Stimulated activated naive CD8-positive, alpha-beta T cell treated with anti-CD3 and anti-CD28 coated beads, Interleukin-15, Interleukin-2, amounts not matched to agents 100 U/mL and 50 U/mL, for 24 hours (primary cell): ENCODE data around the gene FRMD3.
A peak's percentile ranks its signal among the peaks of the same experiment; 100 is the strongest.

Experiments
- ATAC-seq: fragments of 150-1000 bp; cut with Tn5 transposase; one replicate; pipeline ENCODE4 v1.10.0; 2021
- DNase-seq: peaks from one replicate; pipeline ENCODE4 v3.0.0; 2021

FRMD3 gene

GRCh38 chr9:83538172-83538889 lies at the start of gene FRMD3:
FRMD3 (minus strand) TSS chr9:83538401; CDS start chr9:83538231, 170 bp downstream.
- peak; percentile 33 for DNase-seq

GRCh38 chr9:83584995-83585394 lies 46.8 kb upstream of the FRMD3 start:
- ATAC-seq (no peak), DNase-seq (no peak)

More at GRCh38 chr9:83538172-83538889, at the start of gene FRMD3:
- ATAC-seq, result peak; percentile 53

DNA sequence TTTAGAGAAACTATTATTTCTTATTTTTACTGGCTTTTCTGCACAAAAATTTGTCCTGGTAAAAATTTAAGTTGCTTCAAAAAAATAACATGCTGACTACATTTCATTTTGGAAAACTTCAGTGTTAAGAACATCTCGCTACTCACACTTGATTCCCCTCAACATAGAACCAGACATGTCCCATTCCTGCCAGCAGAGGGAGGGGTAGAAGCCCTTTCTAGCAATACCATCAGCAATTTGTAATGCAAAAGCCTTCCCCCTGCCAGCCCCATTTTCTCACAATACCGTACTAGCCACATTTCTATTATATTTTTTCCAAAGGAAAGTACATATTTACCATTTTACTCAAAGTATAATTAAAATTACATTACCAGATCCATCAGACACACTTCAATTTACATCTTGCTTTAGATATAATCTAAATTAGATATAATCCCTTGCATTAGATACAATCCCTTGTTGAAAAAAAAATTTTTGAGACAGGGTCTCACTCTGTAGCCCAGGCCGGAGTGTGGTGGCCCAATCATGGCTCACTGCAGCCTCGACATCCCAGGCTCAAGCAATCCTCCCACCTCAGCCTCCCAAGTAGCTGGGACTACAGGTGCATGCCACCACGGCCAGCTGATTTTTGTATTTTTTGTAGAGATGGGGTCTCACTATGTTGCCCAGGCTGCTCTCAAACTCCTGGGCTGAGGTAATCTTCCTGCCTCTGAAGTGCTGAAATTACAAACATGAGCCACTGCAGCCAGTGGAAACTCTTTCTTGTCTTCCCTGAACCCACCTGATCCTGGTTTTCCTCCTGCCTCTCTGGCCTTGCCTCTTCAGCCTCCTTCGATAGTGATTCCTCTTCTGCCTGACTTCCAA lies 45.2 kb upstream of the FRMD3 start:
- peak; percentile 20 for DNase-seq
- ATAC-seq, result no peak

GRCh38 chr9:83582029-83582428 lies 43.8 kb upstream of the FRMD3 start:
- DNase-seq, result no peak
- no peak for ATAC-seq

DNA sequence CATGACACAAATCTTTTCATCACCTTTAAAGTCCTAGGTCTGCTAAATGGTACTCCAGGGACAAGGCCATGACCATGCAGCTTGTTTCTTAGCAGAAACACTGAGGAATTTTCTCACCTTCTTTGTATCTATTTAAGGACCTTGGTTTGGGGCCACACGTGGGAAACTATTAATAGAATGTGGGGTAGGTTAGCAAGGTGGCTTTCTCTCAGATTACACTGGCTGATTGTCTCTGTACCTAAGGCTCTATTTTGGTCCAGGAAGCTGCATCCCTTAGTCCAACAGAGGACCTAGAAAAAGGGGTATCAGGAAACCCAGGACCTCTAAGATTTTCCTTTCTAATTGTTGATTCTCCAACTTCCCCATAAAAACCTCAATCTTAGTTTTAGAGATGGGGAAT lies 36.3 kb upstream of the FRMD3 start:
- DNase-seq (no peak), ATAC-seq (no peak)

DNA sequence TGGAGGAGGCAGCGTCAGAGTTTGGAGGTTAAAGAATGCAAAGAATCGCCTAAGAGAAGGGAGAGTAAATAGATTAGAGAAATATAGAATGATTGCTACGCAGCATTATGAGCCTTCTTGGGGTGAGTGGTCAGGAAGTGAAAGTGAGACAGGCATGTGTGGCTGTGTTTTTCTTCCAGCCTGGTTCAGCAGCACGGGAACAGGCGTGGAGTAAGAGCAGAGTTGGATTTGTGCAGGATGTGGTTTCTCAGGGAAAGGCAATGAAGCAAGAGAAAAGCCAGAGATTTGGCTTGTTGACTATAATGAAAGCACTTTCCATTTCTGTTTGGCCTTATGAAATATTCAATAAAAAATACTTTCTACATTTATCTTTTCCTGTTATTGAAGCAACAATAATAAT lies 34.3 kb upstream of the FRMD3 start:
- no peak for ATAC-seq

DNA sequence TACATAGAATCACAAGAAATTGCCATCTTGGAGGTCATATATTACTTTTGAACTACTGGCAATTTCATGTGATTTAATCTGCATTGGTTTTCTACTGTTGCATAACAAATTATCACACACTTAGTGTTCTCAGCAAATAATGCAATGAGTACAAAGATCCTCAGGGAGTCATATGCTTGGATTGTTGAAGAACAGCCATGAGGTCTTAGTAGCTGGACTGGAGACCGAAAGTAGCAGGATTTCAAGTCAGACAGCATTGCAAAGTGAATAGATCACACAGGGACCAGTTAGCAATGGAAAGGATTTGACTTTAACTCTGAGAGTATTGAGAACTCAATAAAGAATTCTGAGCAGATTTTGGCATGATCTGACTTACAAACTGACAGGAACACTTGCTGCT lies 32.2 kb upstream of the FRMD3 start:
- ATAC-seq, result no peak
- DNase-seq, result no peak

More for the DNA sequence above, 34.3 kb upstream of the FRMD3 start:
- no peak for DNase-seq

- DNase-seq (no peak), ATAC-seq (no peak)
These were observed 31.1 kb upstream of the FRMD3 start for GRCh38 chr9:83569326-83569725.

GRCh38 chr9:83563360-83563759 lies 25.2 kb upstream of the FRMD3 start:
- ATAC-seq, result no peak

GRCh38 chr9:83560169-83560826 lies 22.1 kb upstream of the FRMD3 start:
- DNase-seq (no peak), ATAC-seq (no peak)

More at GRCh38 chr9:83563360-83563759, 25.2 kb upstream of the FRMD3 start:
- no peak for DNase-seq

- DNase-seq, result no peak
These were observed 19.6 kb upstream of the FRMD3 start for GRCh38 chr9:83557771-83558170.

GRCh38 chr9:83557317-83557716 lies 19.1 kb upstream of the FRMD3 start:
- ATAC-seq, result no peak
- no peak for DNase-seq

More at GRCh38 chr9:83557771-83558170, 19.6 kb upstream of the FRMD3 start:
- ATAC-seq, result no peak

DNA sequence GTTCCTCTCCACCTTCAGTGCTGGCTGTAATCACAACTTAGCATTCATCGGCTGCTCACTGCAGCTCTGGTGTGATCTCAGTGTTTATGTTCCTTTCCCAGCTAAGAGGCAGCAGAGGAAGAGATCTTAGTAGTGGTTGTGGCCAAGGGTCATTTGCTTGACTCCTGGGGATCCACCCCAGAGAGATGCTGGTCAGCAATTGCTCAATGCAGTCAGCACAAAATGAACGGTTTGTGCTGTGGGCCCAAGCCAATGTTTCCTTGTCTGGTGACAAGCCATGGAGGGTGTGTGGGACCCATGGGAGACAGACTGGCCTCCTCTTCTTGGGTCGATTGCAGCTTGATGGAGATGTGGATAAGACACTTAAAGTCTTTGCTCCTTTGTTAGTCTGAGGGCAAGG lies 16.1 kb upstream of the FRMD3 start:
- DNase-seq (no peak), ATAC-seq (no peak)

DNA sequence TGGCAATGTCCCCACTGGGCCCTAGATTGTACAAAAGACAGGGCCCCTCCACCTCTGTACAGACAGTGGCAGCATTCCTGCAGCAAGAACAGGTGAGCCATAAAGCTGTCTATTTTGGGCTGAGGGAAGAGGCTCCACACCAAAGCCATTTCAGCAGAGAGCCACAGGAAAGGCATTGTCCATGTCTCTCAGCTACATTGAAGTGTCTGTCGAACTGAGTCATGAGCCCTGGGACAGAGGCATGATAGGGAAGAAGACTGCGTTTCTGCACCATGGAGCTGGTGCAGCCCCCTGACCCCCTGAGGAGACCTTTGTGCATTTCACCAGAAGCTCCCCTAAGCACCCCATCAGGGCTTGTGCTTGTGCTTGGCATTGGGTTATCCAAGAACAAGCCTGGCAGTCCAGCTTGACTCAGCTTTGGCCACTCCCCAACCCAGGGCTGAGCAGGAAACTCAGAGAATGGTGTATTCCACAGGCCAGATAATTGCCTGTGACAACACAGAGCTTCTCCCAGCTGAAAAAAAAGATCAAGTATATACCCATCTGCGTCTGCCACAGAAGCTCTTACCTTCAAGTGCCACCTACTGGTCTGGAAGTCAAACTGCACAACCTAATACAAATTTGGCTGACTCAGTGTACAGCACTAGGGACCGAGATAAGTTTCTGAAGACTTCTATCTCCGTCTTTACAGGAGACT lies 5.9 kb upstream of the FRMD3 start:
- DNase-seq (no peak), ATAC-seq (peak; percentile 49)

DNA sequence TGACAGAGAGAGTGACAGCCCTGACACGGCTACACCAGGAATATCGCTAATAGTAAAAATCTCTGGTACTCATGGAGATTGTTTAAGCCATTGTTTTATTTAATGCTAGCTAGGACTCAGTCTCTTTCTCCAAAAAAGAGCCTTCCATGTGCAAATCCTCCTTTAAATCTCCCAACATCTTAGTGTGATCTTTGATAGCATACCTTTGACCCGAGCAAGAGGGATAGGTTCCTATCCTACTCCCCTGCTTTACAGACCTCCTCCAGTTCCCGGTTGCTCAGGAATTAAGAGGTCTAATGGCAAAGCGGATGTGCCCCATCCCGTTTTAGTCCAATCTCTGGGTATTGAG lies 663 bp upstream of the FRMD3 start:
- DNase-seq, result no peak
- no peak for ATAC-seq

DNA sequence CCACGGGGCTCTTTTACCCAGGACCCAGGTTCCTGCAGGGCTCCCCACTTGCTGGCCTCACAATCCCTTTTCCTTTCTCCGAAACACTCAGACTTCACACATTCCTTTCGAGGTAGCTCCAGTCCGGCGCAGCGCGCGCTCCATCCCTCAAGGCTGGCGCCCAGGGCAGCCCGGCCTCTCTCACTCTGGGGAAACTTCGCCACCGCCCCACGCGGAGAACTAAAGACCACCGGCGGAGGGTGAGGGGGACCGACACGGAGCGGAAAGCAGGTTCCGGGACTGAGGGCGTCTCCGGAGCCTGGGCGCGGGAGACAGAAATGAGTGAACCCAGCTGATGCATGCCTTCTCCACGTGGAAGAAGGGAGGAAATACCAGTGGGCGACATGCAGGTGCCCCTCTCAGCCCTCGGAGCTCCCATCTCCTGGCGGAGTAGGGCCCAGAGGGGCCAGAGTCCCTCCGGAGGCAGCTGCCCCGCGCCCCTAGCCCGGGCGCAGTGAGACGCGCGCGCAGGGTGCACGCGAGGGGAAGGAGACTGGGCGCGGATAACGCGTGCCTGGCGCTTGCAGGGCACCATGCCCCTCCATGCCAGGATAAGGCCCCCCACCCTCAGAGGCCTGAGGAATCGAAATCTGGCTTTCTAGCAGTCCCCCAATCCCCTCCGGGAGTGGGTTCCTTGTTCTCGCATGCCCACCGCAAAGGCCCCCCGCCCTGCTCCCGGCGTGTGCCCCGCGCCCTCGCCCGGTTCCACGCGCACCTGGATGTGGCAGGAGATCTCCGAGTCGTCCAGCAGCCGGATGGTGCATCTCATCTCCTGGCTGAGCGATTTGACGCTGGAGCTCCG lies 650 bp downstream of the FRMD3 start:
- no peak for DNase-seq
- peak; percentile 15 for ATAC-seq

DNA sequence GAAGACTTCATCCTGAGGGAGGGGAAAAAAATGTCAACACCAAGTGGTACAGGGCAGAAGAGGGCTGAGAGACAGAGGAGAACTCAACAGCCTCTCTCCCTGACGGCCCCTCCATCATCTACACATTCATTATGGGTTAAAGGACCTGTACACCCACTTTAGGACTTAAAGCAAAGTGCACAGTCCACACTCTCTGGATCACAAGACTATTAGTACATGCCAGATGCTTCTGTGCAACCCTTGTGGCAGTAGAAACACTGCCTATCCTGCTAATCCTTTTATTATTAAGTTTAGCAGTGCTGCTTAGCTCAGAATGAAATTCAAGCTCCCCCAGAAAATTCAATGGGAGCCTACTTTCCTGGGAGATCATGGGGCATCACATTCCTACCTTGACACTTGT lies 1.9 kb downstream of the FRMD3 start:
- ATAC-seq (no peak), DNase-seq (no peak)

DNA sequence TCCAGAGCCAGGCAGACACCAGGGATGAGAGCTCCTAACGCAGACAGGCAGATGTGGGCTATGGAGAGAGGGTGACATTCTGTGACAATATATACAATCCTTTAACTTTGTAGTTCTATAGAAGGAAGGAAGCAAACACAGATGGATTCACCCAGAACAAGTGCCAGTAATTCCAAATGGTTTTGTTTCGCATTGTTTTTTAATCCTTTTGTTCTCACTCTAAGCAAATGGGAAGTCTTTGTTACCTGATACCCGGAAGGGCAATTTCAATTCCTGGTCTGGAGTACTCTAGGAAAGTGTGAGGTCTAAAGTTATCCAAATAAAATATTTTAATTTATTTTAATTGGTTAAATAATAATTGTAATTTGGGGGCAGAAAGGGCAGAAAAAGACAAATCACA lies 2.5 kb downstream of the FRMD3 start:
- DNase-seq (no peak), ATAC-seq (no peak)

- ATAC-seq (no peak), DNase-seq (no peak)
These were observed 4.9 kb downstream of the FRMD3 start for GRCh38 chr9:83533296-83533695.

GRCh38 chr9:83526901-83527300 lies 11.3 kb downstream of the FRMD3 start:
- ATAC-seq, result no peak

DNA sequence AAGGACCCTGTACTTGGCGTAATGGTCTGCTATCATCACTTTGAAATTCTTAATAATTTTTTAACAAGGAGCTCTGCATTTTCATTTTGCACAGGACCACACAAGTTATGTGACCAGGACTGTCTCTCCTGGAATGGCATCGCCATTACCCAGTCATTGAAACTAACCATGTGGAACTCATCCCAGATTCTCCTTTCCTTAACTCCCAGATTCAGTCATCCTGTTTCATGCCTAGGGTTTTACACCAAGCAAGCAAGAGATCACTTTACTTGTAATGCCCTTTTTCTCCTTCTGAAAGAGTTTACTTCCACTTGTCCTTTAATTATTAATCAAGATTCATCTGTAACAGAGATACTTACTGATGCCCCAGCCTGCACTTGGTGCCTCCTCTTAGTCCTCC lies 12.0 kb downstream of the FRMD3 start:
- no peak for DNase-seq
- ATAC-seq, result no peak

More at GRCh38 chr9:83526901-83527300, 11.3 kb downstream of the FRMD3 start:
- no peak for DNase-seq
